CD4-positive, CD25-positive, alpha-beta regulatory T cell (primary cell): ENCODE results near the gene CAPN1. TPM values are rescaled to one million over a fixed set of nuclear protein-coding genes. Genes with fewer than 3 reads are reported as not detected.

ENCODE experiments used
- ATAC-seq, 2 donors: fragments of 150-1000 bp; cut with Tn5 transposase; one replicate each; pipeline ENCODE4 v1.10.0; 2021; ENCODE audit warnings: low read depth in 2 of 2, moderate number of reproducible peaks in 2 of 2, moderate library complexity in 1 of 2
- DNase-seq, 3 donors: peaks; one replicate each; pipeline versions ENCODE4 v3.0.0 to v3.0.0-alpha.2; 2012 to 2022; ENCODE audit warnings: mixed read lengths in 1 of 3
- H3K27ac ChIP-seq: one replicate; pipeline ENCODE4 v1.7.0; 2013; ENCODE audit warnings: mild to moderate bottlenecking, low read length; ENCODE audit not compliant: insufficient read depth, poor library complexity, severe bottlenecking
- H3K27me3 ChIP-seq: one replicate; pipeline ENCODE4 v1.7.0; 2013; ENCODE audit warnings: low read length; ENCODE audit not compliant: control insufficient read depth, insufficient read depth
- H3K36me3 ChIP-seq: one replicate; pipeline ENCODE4 v1.7.0; 2013; ENCODE audit warnings: mild to moderate bottlenecking, low read length, moderate library complexity; ENCODE audit not compliant: control insufficient read depth, insufficient read depth
- H3K4me1 ChIP-seq: 2 replicates; pipeline ENCODE4 v1.7.0; 2013; ENCODE audit warnings: mild to moderate bottlenecking, low read length; ENCODE audit not compliant: insufficient read depth, control insufficient read depth, poor library complexity, severe bottlenecking
- H3K4me3 ChIP-seq: one replicate; pipeline ENCODE4 v1.7.0; 2013; ENCODE audit warnings: low read depth, mild to moderate bottlenecking, low read length, moderate library complexity
- H3K9me3 ChIP-seq, 2 experiments: 1 replicate in 1 of 2; 2 replicates in 1 of 2; pipeline ENCODE4 v1.7.0; 2013; ENCODE audit warnings: low read length in 2 of 2, mild to moderate bottlenecking in 1 of 2, moderate library complexity in 1 of 2; ENCODE audit not compliant: control insufficient read depth in 2 of 2
- H3K27ac Mint-ChIP-seq, 3 donors: one replicate each; pipeline ENCODE4 v1.8.0; 2020 to 2022; ENCODE audit warnings: mild to moderate bottlenecking in 3 of 3, mixed read lengths in 3 of 3, moderate library complexity in 2 of 3
- H3K27me3 Mint-ChIP-seq: one replicate; pipeline ENCODE4 v1.8.0; 2022; ENCODE audit warnings: mild to moderate bottlenecking, mixed read lengths
- H3K36me3 Mint-ChIP-seq: one replicate; pipeline ENCODE4 v1.8.0; 2020; ENCODE audit warnings: mixed read lengths
- H3K4me1 Mint-ChIP-seq, 4 donors: one replicate each; pipeline ENCODE4 v1.8.0; 2020 to 2022; ENCODE audit warnings: mixed read lengths in 4 of 4, mild to moderate bottlenecking in 1 of 4
- H3K4me3 Mint-ChIP-seq, 4 donors: one replicate each; pipeline ENCODE4 v1.8.0; 2020 to 2022; ENCODE audit warnings: mild to moderate bottlenecking in 4 of 4, mixed read lengths in 4 of 4, moderate library complexity in 3 of 4
- H3K9me3 Mint-ChIP-seq, 7 donors: one replicate each; pipeline ENCODE4 v1.8.0; 2020 to 2022; ENCODE audit warnings: mixed read lengths in 7 of 7, mild to moderate bottlenecking in 3 of 7, moderate library complexity in 2 of 7
- polyA plus RNA-seq, 4 donors: library from polyadenylated mRNA; unstranded; fragments of 300-500 nt; fragmentation: Illumina TruSeq; gene quantifications; one replicate each; pipeline ENCODE4 v1.2.3, GENCODE V29; 2021
- total RNA-seq: library from RNA; stranded (reverse); gene quantifications from one replicate; pipeline ENCODE4 v1.2.3, GENCODE V29; 2022

Gene CAPN1
- total and polyA plus RNA-seq, 5 donors from 2014 or later, result 91.2 to 158 (median 127) TPM

DNA sequence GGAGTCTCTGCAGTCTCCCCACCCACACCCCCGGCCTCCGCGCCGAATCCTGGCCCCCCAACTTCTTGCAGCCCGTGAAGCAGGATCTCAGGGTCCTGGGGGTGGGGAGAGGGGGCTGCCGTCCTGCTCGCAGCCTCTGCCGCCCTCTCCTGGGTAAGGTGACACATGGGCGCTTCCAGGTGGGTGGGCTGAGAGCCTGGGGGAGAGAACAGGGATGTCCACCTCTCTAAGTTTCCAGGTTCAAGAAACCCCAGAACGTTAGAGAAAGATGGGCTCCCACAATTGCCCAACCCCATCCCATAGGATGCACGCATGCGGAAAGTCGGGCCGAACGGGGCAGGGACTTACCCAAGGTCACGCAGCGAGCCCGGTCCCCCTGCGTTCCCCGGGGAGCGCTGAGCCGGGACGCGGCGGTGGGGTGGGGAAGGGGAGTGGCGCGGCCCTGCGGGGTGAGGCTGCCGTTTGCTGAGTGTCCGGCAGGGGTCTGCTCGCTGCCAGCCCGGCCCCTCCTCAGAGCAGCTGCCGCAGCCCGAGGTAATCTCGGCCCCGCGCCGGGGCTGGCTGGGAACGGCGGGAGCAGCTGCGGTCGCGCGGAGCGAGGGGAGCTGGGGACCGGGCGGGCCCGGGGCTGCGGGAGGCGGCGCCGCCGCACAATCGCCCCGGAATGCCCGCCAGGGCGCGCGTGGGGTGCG, 705 bp upstream of the CAPN1 start:
- H3K4me3 ChIP-seq, result peak overlapping the region; percentile 41
- Mint-ChIP-seq H3K4me1 (peaks cover 5 to 34% (median 25%) of the 10 kb centered on the region in 4 donors), H3K9me3 (no peaks in the 10 kb centered on the region), H3K4me3 (peak overlapping the region; percentile 90 to 95 (median 94)), H3K27me3 (no peaks in the 10 kb centered on the region), H3K36me3 (no peaks in the 10 kb centered on the region), H3K27ac (peak overlapping the region; percentile 85 to 93 (median 93))
- H3K27me3 ChIP-seq, result no peaks in the 10 kb centered on the region
- no peak overlapping the region for H3K27ac ChIP-seq
- H3K9me3 ChIP-seq, result no peaks in the 10 kb centered on the region
- peak; percentile 62 to 64 for ATAC-seq
- H3K36me3 ChIP-seq, result peaks cover 7% of the 10 kb centered on the region
- DNase-seq, result peak; percentile 54 to 62 (median 54)
- H3K4me1 ChIP-seq, result peaks cover 33% of the 10 kb centered on the region

DNA sequence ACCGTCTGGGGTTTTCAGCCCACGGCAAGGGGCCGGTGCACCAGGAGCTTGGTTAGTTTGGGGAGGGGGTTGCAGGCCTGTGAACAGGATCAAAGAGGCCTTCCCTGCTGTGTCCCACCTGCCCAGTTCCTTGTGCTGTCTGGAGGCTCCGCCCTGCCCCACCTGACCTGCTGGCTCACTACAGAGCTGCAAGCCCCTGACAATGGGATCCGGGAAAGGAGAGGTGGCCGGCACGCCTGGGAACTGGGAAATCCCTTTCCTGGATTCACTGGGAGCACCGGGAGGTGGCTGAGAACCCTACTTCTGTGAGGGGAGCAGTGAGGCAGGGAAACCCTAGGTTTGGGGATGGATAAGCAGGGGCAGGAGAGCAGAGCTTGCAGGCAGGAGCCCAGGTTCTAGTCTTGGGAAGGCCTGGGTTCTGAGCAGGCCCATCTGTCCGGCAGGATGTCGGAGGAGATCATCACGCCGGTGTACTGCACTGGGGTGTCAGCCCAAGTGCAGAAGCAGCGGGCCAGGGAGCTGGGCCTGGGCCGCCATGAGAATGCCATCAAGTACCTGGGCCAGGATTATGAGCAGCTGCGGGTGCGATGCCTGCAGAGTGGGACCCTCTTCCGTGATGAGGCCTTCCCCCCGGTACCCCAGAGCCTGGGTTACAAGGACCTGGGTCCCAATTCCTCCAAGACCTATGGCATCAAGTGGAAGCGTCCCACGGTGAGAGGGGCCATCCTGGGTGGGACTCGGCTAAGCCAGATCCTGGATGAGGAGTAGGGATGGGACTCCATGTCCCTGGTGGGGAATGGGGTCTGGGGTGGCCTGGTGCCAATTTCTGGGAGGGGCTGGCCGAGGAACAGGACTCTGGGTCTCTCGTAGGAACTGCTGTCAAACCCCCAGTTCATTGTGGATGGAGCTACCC, 786 bp downstream of the CAPN1 start:
- Histone ChIP-seq H3K4me3 (peak overlapping the region; percentile 57), H3K27ac (peak overlapping the region; percentile 75), H3K36me3 (peaks cover 21% of the 10 kb centered on the region), H3K27me3 (no peaks in the 10 kb centered on the region), H3K9me3 (no peaks in the 10 kb centered on the region), H3K4me1 (peaks cover 33% of the 10 kb centered on the region)
- no peak for ATAC-seq
- peaks cover 13% of the 10 kb centered on the region for H3K36me3 Mint-ChIP-seq
- peak in 1 of 3 donors; percentile 35 for DNase-seq
- H3K9me3 Mint-ChIP-seq, result no peaks in the 10 kb centered on the region
- H3K27ac Mint-ChIP-seq, result peak overlapping the region; percentile 88 to 93 (median 90)
- peaks cover 5 to 40% (median 30%) of the 10 kb centered on the region in 4 donors for H3K4me1 Mint-ChIP-seq
- no peaks in the 10 kb centered on the region for H3K27me3 Mint-ChIP-seq
- H3K4me3 Mint-ChIP-seq, result peak overlapping the region; percentile 90 to 95 (median 94)

DNA sequence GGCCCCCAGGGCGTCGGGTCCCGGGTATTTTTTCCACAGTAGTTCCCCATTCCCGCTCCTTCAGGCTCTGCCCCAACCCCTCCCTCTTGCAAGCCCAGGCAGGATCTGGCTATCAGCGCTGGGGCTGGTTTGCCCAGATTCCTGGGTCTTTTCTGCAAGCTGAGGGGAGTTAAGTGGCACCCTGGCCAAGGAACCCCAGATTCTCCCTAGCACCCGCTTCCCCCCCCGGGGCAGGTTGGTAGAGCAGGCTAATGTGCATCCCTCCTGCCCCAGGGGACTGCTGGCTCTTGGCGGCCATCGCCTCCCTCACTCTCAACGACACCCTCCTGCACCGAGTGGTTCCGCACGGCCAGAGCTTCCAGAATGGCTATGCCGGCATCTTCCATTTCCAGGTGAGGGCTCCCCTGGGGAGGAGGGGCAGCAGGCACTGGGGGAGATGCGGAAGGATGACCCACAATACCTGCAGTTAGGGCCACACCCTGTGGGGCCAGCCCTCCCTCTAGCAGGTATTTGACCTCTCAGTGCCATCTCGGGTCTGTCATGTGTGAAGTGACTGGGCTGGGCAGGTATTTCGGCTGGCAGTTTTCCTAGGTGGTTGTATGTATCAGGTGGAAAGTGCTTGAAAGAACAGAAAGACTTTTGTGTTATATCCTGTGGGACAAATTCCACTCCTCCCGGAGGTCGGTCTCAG, 1.6 kb downstream of the CAPN1 start:
- ATAC-seq, result no peak
- H3K27ac ChIP-seq, result peak overlapping the region; percentile 1
- H3K4me1 Mint-ChIP-seq, result peaks cover 5 to 37% (median 29%) of the 10 kb centered on the region in 4 donors
- H3K4me3 Mint-ChIP-seq, result peak overlapping the region; percentile 83 to 95 (median 92)
- peaks cover 25% of the 10 kb centered on the region for H3K36me3 ChIP-seq
- H3K4me1 ChIP-seq, result peaks cover 33% of the 10 kb centered on the region
- H3K27me3 ChIP-seq, result no peaks in the 10 kb centered on the region
- no peaks in the 10 kb centered on the region for H3K9me3 Mint-ChIP-seq
- H3K4me3 ChIP-seq, result no peak overlapping the region
- no peak for DNase-seq
- H3K27ac Mint-ChIP-seq, result peak overlapping the region in 1 of 3 donors; percentile 88
- H3K36me3 Mint-ChIP-seq, result peaks cover 13% of the 10 kb centered on the region
- H3K9me3 ChIP-seq, result no peaks in the 10 kb centered on the region
- no peaks in the 10 kb centered on the region for H3K27me3 Mint-ChIP-seq

DNA sequence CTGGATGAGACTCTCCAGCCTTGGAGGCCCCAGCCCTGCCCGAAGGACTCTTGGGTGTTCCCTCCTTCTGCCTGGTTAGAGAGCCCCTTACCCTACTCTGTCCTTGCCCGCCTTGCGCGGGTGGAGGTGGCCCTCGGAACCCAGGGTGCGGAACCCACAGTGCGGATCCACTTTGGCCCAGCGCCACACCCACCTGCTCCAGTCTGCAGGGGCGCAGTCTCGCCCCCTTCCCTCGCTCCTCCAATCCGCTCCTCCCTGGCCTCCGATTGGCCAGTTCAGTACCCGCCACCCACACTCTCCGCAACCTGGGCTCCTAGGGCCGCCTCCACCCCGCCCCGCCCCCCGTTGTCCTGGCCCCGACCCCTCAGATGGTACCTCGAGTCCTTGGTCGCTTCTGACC, 2.4 kb downstream of the CAPN1 start:
- Histone ChIP-seq H3K9me3 (no peaks in the 10 kb centered on the region), H3K4me1 (peaks cover 33% of the 10 kb centered on the region), H3K36me3 (peaks cover 32% of the 10 kb centered on the region), H3K27me3 (no peaks in the 10 kb centered on the region), H3K27ac (no peak overlapping the region), H3K4me3 (no peak overlapping the region)
- Mint-ChIP-seq H3K27me3 (no peaks in the 10 kb centered on the region), H3K4me3 (peak overlapping the region; percentile 61 to 95 (median 89)), H3K27ac (peak overlapping the region in 1 of 3 donors; percentile 84), H3K9me3 (no peaks in the 10 kb centered on the region), H3K36me3 (peaks cover 17% of the 10 kb centered on the region), H3K4me1 (peaks cover 5 to 37% (median 29%) of the 10 kb centered on the region in 4 donors)
- no peak for ATAC-seq
- no peak for DNase-seq

DNA sequence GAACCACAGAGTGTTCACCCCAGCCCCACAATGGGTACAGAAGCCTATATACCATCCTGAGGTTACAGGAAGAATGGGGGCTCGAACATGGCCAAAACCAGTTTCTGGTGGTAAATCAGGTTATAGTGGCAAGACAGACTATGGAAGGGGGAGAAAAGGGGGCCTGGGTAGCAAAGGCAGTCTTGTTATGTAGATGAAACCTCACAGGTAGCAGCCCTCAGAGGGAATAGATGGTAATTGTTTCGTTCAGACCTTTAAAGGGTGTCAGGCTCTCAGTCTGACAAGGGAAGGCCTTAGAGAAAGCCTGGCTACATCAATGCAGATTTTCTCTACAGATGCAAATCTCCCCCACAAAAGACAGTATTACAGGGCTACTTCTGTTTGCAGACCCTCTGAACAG, 3.4 kb downstream of the CAPN1 start:
- peak overlapping the region in 2 of 3 donors; percentile 58 to 65 for H3K27ac Mint-ChIP-seq
- no peaks in the 10 kb centered on the region for H3K9me3 ChIP-seq
- H3K4me3 ChIP-seq, result no peak overlapping the region
- peak overlapping the region in 1 of 4 donors; percentile 95 for H3K4me3 Mint-ChIP-seq
- peaks cover 33% of the 10 kb centered on the region for H3K4me1 ChIP-seq
- no peaks in the 10 kb centered on the region for H3K27me3 Mint-ChIP-seq
- DNase-seq (no peak), ATAC-seq (no peak)
- H3K27me3 ChIP-seq, result no peaks in the 10 kb centered on the region
- peaks cover 5 to 45% (median 34%) of the 10 kb centered on the region in 4 donors for H3K4me1 Mint-ChIP-seq
- no peak overlapping the region for H3K27ac ChIP-seq
- H3K36me3 Mint-ChIP-seq, result peaks cover 27% of the 10 kb centered on the region
- H3K9me3 Mint-ChIP-seq, result no peaks in the 10 kb centered on the region
- peaks cover 42% of the 10 kb centered on the region for H3K36me3 ChIP-seq

DNA sequence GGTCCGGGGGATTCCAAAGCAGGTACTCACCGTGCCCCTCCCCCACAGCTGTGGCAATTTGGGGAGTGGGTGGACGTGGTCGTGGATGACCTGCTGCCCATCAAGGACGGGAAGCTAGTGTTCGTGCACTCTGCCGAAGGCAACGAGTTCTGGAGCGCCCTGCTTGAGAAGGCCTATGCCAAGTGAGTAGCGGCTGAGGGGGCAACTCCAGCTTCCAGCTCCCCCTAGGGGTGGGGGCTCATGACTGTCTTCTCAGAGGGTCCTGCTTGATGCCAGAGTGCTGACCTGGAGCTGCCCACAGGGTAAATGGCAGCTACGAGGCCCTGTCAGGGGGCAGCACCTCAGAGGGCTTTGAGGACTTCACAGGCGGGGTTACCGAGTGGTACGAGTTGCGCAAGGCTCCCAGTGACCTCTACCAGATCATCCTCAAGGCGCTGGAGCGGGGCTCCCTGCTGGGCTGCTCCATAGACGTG, 4.2 kb downstream of the CAPN1 start:
- H3K27ac ChIP-seq, result no peak overlapping the region
- no peaks in the 10 kb centered on the region for H3K9me3 ChIP-seq
- Mint-ChIP-seq H3K27ac (peak overlapping the region in 1 of 3 donors; percentile 58), H3K36me3 (peaks cover 32% of the 10 kb centered on the region), H3K27me3 (no peaks in the 10 kb centered on the region), H3K4me1 (peaks cover 5 to 44% (median 34%) of the 10 kb centered on the region in 4 donors), H3K4me3 (no peak overlapping the region), H3K9me3 (no peaks in the 10 kb centered on the region)
- no peak overlapping the region for H3K4me3 ChIP-seq
- ATAC-seq, result no peak
- H3K36me3 ChIP-seq, result peaks cover 48% of the 10 kb centered on the region
- peaks cover 27% of the 10 kb centered on the region for H3K4me1 ChIP-seq
- no peak for DNase-seq
- H3K27me3 ChIP-seq, result no peaks in the 10 kb centered on the region

DNA sequence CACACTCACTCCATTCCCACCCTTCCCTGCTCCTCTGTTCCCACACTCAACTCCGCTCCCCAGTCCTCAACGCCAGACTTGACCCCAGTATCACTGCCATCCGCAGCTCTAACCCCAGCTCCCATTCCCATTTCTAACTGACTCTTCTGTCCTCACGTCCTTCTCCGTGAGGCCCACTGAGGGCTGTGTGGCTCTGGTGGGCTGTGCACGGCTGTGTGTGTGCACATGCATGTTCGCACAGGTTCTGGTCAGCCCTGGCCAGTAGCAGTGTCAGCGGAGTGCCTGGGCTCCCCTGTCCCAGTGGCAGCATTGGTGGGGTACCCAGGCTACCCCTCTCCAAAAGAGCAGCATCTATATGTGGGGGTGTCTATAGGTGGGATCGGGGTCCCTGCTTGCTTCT, 5.0 kb downstream of the CAPN1 start:
- peaks cover 55% of the 10 kb centered on the region for H3K36me3 ChIP-seq

More for the DNA sequence above, 5.0 kb downstream of the CAPN1 start:
- H3K4me3 ChIP-seq, result no peak overlapping the region
- ATAC-seq (no peak), DNase-seq (no peak)
- Mint-ChIP-seq H3K4me3 (no peak overlapping the region), H3K9me3 (no peaks in the 10 kb centered on the region), H3K4me1 (peaks cover 5 to 41% (median 34%) of the 10 kb centered on the region in 4 donors), H3K36me3 (peaks cover 32% of the 10 kb centered on the region), H3K27me3 (no peaks in the 10 kb centered on the region), H3K27ac (peak overlapping the region in 1 of 3 donors; percentile 79)
- H3K27ac ChIP-seq, result no peak overlapping the region
- H3K4me1 ChIP-seq, result peaks cover 26% of the 10 kb centered on the region
- H3K27me3 ChIP-seq, result no peaks in the 10 kb centered on the region
- no peaks in the 10 kb centered on the region for H3K9me3 ChIP-seq
